Breast epithelium (tissue), 3 donors: ENCODE results near the gene BSPH1.

ENCODE experiments used
- CTCF ChIP-seq, 3 donors: fragments of 450-650 bp; IDR thresholded peaks; one replicate each; pipeline ENCODE4 v1.5.1; 2016 to 2017; ENCODE audit warnings: antibody characterized with exemption in 3 of 3, mild to moderate bottlenecking in 3 of 3, moderate library complexity in 3 of 3
- POLR2A ChIP-seq: fragments of 450-650 bp; IDR thresholded peaks from one replicate; pipeline ENCODE4 v1.6.1; 2016; ENCODE audit warnings: antibody characterized with exemption, mild to moderate bottlenecking, moderate library complexity
- POLR2AphosphoS5 ChIP-seq, 3 donors: sonication (generic); formaldehyde crosslinking; IDR thresholded peaks; one replicate each; pipeline ENCODE4 v1.6.1; 2017; ENCODE audit warnings: antibody characterized with exemption in 3 of 3

- TF ChIP-seq CTCF (IDR thresholded peaks at IDR 0.05) (no peak), POLR2A (no peak), POLR2AphosphoS5 (IDR thresholded peaks at IDR 0.05) (no peak)
Measured at GRCh38 chr19:48029431-48029830, 37.5 kb upstream of the BSPH1 start.
